Omental fat pad (tissue), 4 donors: ENCODE measurements around the gene CRIP3. TPM values are rescaled to one million over a fixed set of nuclear protein-coding genes. Genes with fewer than 3 reads are reported as not detected.

Experiments
- ATAC-seq: fragments of 150-250 bp; one replicate; pipeline ENCODE4 v1.9.1; 2016; ENCODE audit warnings: mild to moderate bottlenecking, moderate library complexity; ENCODE audit not compliant: low FRiP score
- DNase-seq: peaks from one replicate; pipeline ENCODE4 v3.0.0-alpha.2; 2019; ENCODE audit warnings: low spot score
- CTCF ChIP-seq, 3 donors: fragments of 450-650 bp; IDR thresholded peaks; one replicate each; pipeline ENCODE4 v1.5.1; 2016 to 2017; ENCODE audit warnings: antibody characterized with exemption in 3 of 3, mild to moderate bottlenecking in 3 of 3, moderate library complexity in 2 of 3
- total RNA-seq, 4 donors: library from RNA; depleted of rRNA; stranded (reverse); fragments of >200 nt; gene quantifications; one replicate each; pipeline ENCODE4 v1.1.0, GENCODE V29; 2016

Gene CRIP3
- total RNA-seq, 4 donors from 2014 or later, result 0.84 to 7.9 (median 0.94) TPM; not detected in 1

- TF ChIP-seq CTCF (IDR thresholded peaks at IDR 0.05), result no peak
- no peak for DNase-seq
- no peak for ATAC-seq
These were observed 7.3 kb downstream of the CRIP3 start for GRCh38 chr6:43301081-43301870.

- TF ChIP-seq CTCF (IDR thresholded peaks at IDR 0.05), result no peak
- DNase-seq, result no peak
- ATAC-seq, result no peak
These were observed 9.0 kb downstream of the CRIP3 start for GRCh38 chr6:43299338-43300293.

- DNase-seq (no peak), ATAC-seq (no peak)
- TF ChIP-seq CTCF (IDR thresholded peaks at IDR 0.05), result no peak
These were observed 9.9 kb downstream of the CRIP3 start for GRCh38 chr6:43298565-43299337.

GRCh38 chr6:43297644-43298564 lies 10.7 kb downstream of the CRIP3 start, which contains the start of gene SLC22A7:
Gene SLC22A7 (plus strand): TSS chr6:43298260. CDS start chr6:43298359, 99 bp downstream.
- DNase-seq (no peak), ATAC-seq (no peak)
- no peak for TF ChIP-seq CTCF (IDR thresholded peaks at IDR 0.05)

- DNase-seq (no peak), ATAC-seq (no peak)
These were observed 11.7 kb downstream of the CRIP3 start for GRCh38 chr6:43296780-43297497.

More at GRCh38 chr6:43296780-43297497, 11.7 kb downstream of the CRIP3 start:
- no peak for TF ChIP-seq CTCF (IDR thresholded peaks at IDR 0.05)
